LNCaP clone FGC (cell line): ENCODE data around the gene SLC38A9.

ENCODE experiments used
- DNase-seq: peaks from one replicate; pipeline ENCODE4 v3.0.0-alpha.2; 2011; ENCODE audit warnings: low read depth
- H3K4me3 ChIP-seq: 2 replicates; pipeline ENCODE4 v1.5.1; 2011; ENCODE audit warnings: mild to moderate bottlenecking, low read depth, low read length, control low read depth
- CTCF ChIP-seq: IDR thresholded peaks from 2 replicates; pipeline ENCODE4 v1.5.1; 2012; ENCODE audit warnings: mild to moderate bottlenecking; ENCODE audit not compliant: control insufficient read depth, insufficient read depth; ENCODE audit errors: extremely low read depth

Gene SLC38A9

GRCh38 chr5:55747778-55748318 is 35.7 kb upstream of the SLC38A9 start:
- H3K4me3 ChIP-seq = no peak overlapping the region
- no peak for DNase-seq
- TF ChIP-seq CTCF = no peak

- H3K4me3 ChIP-seq = no peak overlapping the region
- TF ChIP-seq CTCF = no peak
- DNase-seq = no peak
Observed at GRCh38 chr5:55742778-55743177, 30.7 kb upstream of the SLC38A9 start.

- TF ChIP-seq CTCF = no peak
- DNase-seq = no peak
- H3K4me3 ChIP-seq = no peak within 1 kb of the TSS
Observed at GRCh38 chr5:55737793-55738192, 25.7 kb upstream of the SLC38A9 start, which contains the start of gene DDX4. Gene DDX4 (plus strand): TSS chr5:55738061. CDS start chr5:55738964, 903 bp downstream.

- TF ChIP-seq CTCF = no peak
- DNase-seq = no peak
Observed at GRCh38 chr5:55734658-55735057, 22.5 kb upstream of the SLC38A9 start.

GRCh38 chr5:55732585-55732984 is 20.5 kb upstream of the SLC38A9 start:
- DNase-seq = no peak
- no peak overlapping the region for H3K4me3 ChIP-seq
- no peak for TF ChIP-seq CTCF

More at GRCh38 chr5:55734658-55735057, 22.5 kb upstream of the SLC38A9 start:
- H3K4me3 ChIP-seq = no peak overlapping the region

GRCh38 chr5:55731848-55732247 is 19.7 kb upstream of the SLC38A9 start:
- H3K4me3 ChIP-seq = no peak overlapping the region
- TF ChIP-seq CTCF = no peak

GRCh38 chr5:55724281-55724680 is 12.2 kb upstream of the SLC38A9 start:
- H3K4me3 ChIP-seq = no peak overlapping the region
- DNase-seq = no peak
- no peak for TF ChIP-seq CTCF

More at GRCh38 chr5:55731848-55732247, 19.7 kb upstream of the SLC38A9 start:
- DNase-seq = no peak
